Measurements from ENCODE around the gene SPACA9. TPM values are rescaled to one million over a fixed set of nuclear protein-coding genes. Genes with fewer than 3 reads are reported as not detected.

The SPACA9 gene
- total RNA-seq, 2 donors from 2014 or later, result 5.7 to 16.5 TPM

GRCh38 chr9:132863096-132863495 is 15.6 kb upstream of the SPACA9 start:
- WGBS, result 87% methylated on average over 12 of the region's 12 CpGs
- Histone ChIP-seq H3K4me3 (no peak overlapping the region), H3K27me3 (replicated peaks; ENCODE audit: insufficient read depth) (no peaks in the 10 kb centered on the region), H3K9me3 (no peaks in the 10 kb centered on the region), H3K36me3 (no peaks in the 10 kb centered on the region), H3K27ac (no peak overlapping the region), H3K4me1 (replicated peaks) (peaks cover 6% of the 10 kb centered on the region)
- DNase-seq (ENCODE audit: low spot score), result no peak
- intact Hi-C loops (cut with DNase I), result no loop called here
- TF ChIP-seq, protein P1, sequence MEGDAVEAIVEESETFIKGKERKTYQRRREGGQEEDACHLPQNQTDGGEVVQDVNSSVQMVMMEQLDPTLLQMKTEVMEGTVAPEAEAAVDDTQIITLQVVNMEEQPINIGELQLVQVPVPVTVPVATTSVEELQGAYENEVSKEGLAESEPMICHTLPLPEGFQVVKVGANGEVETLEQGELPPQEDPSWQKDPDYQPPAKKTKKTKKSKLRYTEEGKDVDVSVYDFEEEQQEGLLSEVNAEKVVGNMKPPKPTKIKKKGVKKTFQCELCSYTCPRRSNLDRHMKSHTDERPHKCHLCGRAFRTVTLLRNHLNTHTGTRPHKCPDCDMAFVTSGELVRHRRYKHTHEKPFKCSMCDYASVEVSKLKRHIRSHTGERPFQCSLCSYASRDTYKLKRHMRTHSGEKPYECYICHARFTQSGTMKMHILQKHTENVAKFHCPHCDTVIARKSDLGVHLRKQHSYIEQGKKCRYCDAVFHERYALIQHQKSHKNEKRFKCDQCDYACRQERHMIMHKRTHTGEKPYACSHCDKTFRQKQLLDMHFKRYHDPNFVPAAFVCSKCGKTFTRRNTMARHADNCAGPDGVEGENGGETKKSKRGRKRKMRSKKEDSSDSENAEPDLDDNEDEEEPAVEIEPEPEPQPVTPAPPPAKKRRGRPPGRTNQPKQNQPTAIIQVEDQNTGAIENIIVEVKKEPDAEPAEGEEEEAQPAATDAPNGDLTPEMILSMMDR (IDR thresholded peaks at IDR 0.05), result no peak
- no peak for TF ChIP-seq POLR2A (IDR thresholded peaks at IDR 0.05)
- TF ChIP-seq POLR2AphosphoS5 (IDR thresholded peaks at IDR 0.05), result no peak

- peaks cover 6% of the 10 kb centered on the region for H3K4me1 ChIP-seq (replicated peaks)
- no peak overlapping the region for H3K27ac ChIP-seq
- H3K27me3 ChIP-seq (replicated peaks; ENCODE audit: insufficient read depth), result no peaks in the 10 kb centered on the region
- H3K36me3 ChIP-seq, result no peaks in the 10 kb centered on the region
- intact Hi-C loops (cut with DNase I), result no loop called here
- DNase-seq (ENCODE audit: low spot score), result no peak
- WGBS, result 79% methylated on average over 2 of the region's 2 CpGs
- no peak overlapping the region for H3K4me3 ChIP-seq
- H3K9me3 ChIP-seq, result no peaks in the 10 kb centered on the region
- TF ChIP-seq POLR2AphosphoS5 (IDR thresholded peaks at IDR 0.05) (no peak), POLR2A (IDR thresholded peaks at IDR 0.05) (no peak)
- TF ChIP-seq, protein P1 (IDR thresholded peaks at IDR 0.05), result no peak
Observed at GRCh38 chr9:132864277-132864676, 14.4 kb upstream of the SPACA9 start.

DNA sequence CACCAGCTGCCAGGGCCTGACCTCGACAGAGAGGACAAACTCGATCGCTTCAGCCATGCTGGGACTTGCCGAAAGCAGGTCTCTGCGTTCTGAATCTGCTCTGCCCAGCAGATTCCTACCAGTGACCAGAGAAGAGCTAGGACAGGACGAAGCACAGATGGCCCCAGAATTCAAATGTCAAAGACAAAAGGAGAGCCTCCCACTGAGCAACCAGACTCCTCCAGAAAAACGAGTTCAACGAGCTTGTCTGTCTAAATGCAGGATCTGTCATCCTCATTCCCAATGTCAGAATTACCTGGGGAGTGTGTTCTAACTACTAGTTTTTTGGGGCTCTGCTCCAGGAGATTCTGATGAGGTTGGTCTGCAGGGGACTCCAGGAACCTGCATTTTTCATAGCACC is 14.0 kb upstream of the SPACA9 start:
- Histone ChIP-seq H3K4me1 (replicated peaks) (peaks cover 6% of the 10 kb centered on the region), H3K9me3 (no peaks in the 10 kb centered on the region), H3K27ac (no peak overlapping the region), H3K36me3 (no peaks in the 10 kb centered on the region), H3K27me3 (replicated peaks; ENCODE audit: insufficient read depth) (no peaks in the 10 kb centered on the region), H3K4me3 (no peak overlapping the region)
- intact Hi-C loops (cut with DNase I), result no loop called here
- peak; percentile 39 for TF ChIP-seq POLR2AphosphoS5 (IDR thresholded peaks at IDR 0.05)
- TF ChIP-seq, protein P1 (IDR thresholded peaks at IDR 0.05), result no peak
- 51% methylated on average over 8 of the region's 8 CpGs for WGBS
- peak; percentile 24 for DNase-seq (ENCODE audit: low spot score)

- no peak for DNase-seq (ENCODE audit: low spot score)
- no peaks in the 10 kb centered on the region for H3K27me3 ChIP-seq (replicated peaks; ENCODE audit: insufficient read depth)
- TF ChIP-seq POLR2A (IDR thresholded peaks at IDR 0.05), result no peak
- TF ChIP-seq POLR2AphosphoS5 (IDR thresholded peaks at IDR 0.05), result no peak
- TF ChIP-seq, protein P1 (IDR thresholded peaks at IDR 0.05), result no peak
- H3K27ac ChIP-seq, result no peak overlapping the region
- H3K36me3 ChIP-seq, result no peaks in the 10 kb centered on the region
- 76% methylated on average over 8 of the region's 8 CpGs for WGBS
- no peak overlapping the region for H3K4me3 ChIP-seq
- peaks cover 9% of the 10 kb centered on the region for H3K4me1 ChIP-seq (replicated peaks)
- intact Hi-C loops (cut with DNase I), result no loop called here
- H3K9me3 ChIP-seq, result no peaks in the 10 kb centered on the region
Observed at GRCh38 chr9:132866898-132867297, 11.8 kb upstream of the SPACA9 start.

DNA sequence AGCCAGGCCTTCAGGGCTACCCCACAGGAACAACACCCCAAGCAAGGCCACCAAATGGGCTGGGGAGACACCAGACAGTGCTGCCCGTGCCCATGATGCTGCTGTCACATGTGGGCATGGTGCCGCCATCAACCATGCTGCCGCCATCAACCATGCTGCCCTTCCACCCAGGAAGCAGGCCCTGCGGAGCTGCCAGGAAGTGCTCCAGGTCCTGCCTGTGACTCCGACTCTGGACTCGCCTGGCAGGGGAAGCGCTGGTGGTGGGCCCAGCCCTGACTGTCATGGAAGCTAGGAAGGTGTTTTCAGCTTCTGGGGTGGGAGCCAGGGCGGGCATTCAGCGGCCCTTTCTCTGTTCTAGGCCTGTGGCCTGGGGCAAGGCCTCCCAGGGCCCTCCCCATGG is 9.4 kb upstream of the SPACA9 start:
- H3K9me3 ChIP-seq, result no peaks in the 10 kb centered on the region
- no peaks in the 10 kb centered on the region for H3K27me3 ChIP-seq (replicated peaks; ENCODE audit: insufficient read depth)
- no peak overlapping the region for H3K27ac ChIP-seq
- DNase-seq (ENCODE audit: low spot score), result no peak
- intact Hi-C loops (cut with DNase I), result no loop called here
- H3K4me3 ChIP-seq, result no peak overlapping the region
- 98% methylated on average over 9 of the region's 9 CpGs for WGBS
- H3K36me3 ChIP-seq, result no peaks in the 10 kb centered on the region
- TF ChIP-seq POLR2A (IDR thresholded peaks at IDR 0.05) (no peak), POLR2AphosphoS5 (IDR thresholded peaks at IDR 0.05) (no peak)
- TF ChIP-seq, protein P1 (IDR thresholded peaks at IDR 0.05), result no peak
- H3K4me1 ChIP-seq (replicated peaks), result peaks cover 8% of the 10 kb centered on the region

All from prostate gland (tissue), 2 donors.